ENCODE measurements around the gene TLX2. TPM values are rescaled to one million over a fixed set of nuclear protein-coding genes. Genes with fewer than 3 reads are reported as not detected.
"Not testable (repeated sequence)": the region's sequence is repeated elsewhere in the genome, so short reads cannot be mapped to it uniquely, and the experiment has no call there.

Gene TLX2
- total RNA-seq, 2 experiments from 2014 or later: 0.16 TPM; not detected in 1

DNA sequence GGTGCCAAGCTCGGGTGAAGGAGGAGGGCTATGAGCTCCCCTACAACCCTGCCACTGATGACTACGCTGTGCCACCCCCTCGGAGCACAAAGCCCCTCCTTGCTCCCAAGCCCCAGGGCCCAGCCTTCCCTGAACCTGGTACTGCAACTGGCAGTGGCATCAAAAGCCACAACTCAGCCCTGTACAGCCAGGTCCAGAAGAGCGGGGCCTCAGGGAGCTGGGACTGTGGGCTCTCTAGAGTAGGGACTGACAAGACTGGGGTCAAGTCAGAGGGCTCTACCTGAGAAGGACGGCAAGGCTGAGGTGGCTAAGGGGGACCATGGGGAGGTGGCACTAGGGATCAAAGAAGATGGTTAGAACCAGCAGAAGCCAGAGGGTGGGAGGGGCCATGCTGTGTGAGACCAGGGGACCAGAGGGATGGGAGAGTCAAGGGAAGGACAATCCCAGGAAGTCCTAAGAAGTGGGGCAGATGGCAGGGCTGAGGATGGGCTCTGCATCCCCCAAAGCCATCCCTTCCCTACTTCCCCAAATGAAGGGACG, 42.7 kb downstream of the TLX2 start:
- H3K27ac Mint-ChIP-seq: no peak overlapping the region
- H3K9me3 Mint-ChIP-seq: no peaks in the 10 kb centered on the region
- H3K27me3 Mint-ChIP-seq: peaks cover 20% of the 10 kb centered on the region
- H3K4me3 Mint-ChIP-seq: no peak overlapping the region
- ATAC-seq: no peak
- intact Hi-C loops (cut with micrococcal nuclease): no loop called here
- TF ChIP-seq, protein P1, sequence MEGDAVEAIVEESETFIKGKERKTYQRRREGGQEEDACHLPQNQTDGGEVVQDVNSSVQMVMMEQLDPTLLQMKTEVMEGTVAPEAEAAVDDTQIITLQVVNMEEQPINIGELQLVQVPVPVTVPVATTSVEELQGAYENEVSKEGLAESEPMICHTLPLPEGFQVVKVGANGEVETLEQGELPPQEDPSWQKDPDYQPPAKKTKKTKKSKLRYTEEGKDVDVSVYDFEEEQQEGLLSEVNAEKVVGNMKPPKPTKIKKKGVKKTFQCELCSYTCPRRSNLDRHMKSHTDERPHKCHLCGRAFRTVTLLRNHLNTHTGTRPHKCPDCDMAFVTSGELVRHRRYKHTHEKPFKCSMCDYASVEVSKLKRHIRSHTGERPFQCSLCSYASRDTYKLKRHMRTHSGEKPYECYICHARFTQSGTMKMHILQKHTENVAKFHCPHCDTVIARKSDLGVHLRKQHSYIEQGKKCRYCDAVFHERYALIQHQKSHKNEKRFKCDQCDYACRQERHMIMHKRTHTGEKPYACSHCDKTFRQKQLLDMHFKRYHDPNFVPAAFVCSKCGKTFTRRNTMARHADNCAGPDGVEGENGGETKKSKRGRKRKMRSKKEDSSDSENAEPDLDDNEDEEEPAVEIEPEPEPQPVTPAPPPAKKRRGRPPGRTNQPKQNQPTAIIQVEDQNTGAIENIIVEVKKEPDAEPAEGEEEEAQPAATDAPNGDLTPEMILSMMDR (IDR thresholded peaks at IDR 0.05): no peak
- ChIA-PET POLR2A (interaction anchor here (0.6 to 1.9 kb wide), 2 partner anchors 10 to 22 kb away, joined by 4 to 8 read pairs; no protein-coding TSS in a partner anchor), CTCF (interaction anchor here (0.7 to 2.6 kb wide), 3 partner anchors 14 to 74 kb away, joined by 3 to 11 read pairs (median 3); partner anchors contain the start of genes CCDC142 and TTC31)
- peaks cover 20% of the 10 kb centered on the region for H3K4me1 Mint-ChIP-seq (ENCODE audit: low read depth)
- DNase-seq: no peak
- H3K36me3 Mint-ChIP-seq (ENCODE audit: low read depth): peaks cover 7% of the 10 kb centered on the region

GRCh38 chr2:74558284-74559230, 44.3 kb downstream of the TLX2 start:
- DNase-seq (no peak), ATAC-seq (no peak)
- peaks cover 7% of the 10 kb centered on the region for H3K36me3 Mint-ChIP-seq (ENCODE audit: low read depth)
- H3K27ac Mint-ChIP-seq: no peak overlapping the region
- peaks cover 15% of the 10 kb centered on the region for H3K27me3 Mint-ChIP-seq
- TF ChIP-seq, protein P1 (IDR thresholded peaks at IDR 0.05): no peak
- ChIA-PET CTCF (interaction anchor here (0.7 to 2.6 kb wide), 3 partner anchors 19 to 28 kb away, joined by 3 to 11 read pairs (median 3); no protein-coding TSS in a partner anchor), POLR2A (interaction anchor here (1.2 to 1.9 kb wide), 2 partner anchors 8 to 19 kb away, joined by 4 to 8 read pairs; no protein-coding TSS in a partner anchor)
- H3K4me3 Mint-ChIP-seq: no peak overlapping the region
- intact Hi-C loops (cut with micrococcal nuclease): no loop called here
- no peaks in the 10 kb centered on the region for H3K9me3 Mint-ChIP-seq
- H3K4me1 Mint-ChIP-seq (ENCODE audit: low read depth): peaks cover 15% of the 10 kb centered on the region

GRCh38 chr2:74559912-74560311, 45.7 kb downstream of the TLX2 start:
- POLR2A ChIA-PET: interaction anchor here (0.9 kb wide), 1 partner anchor 9 kb away, joined by 3 read pairs; no protein-coding TSS in a partner anchor
- H3K27ac Mint-ChIP-seq: no peak overlapping the region
- intact Hi-C loops (cut with micrococcal nuclease): no loop called here
- H3K4me3 Mint-ChIP-seq: no peak overlapping the region
- TF ChIP-seq, protein P1 (IDR thresholded peaks at IDR 0.05): no peak
- peaks cover 23% of the 10 kb centered on the region for H3K27me3 Mint-ChIP-seq
- peaks cover 7% of the 10 kb centered on the region for H3K36me3 Mint-ChIP-seq (ENCODE audit: low read depth)
- CTCF ChIA-PET: no interaction called here
- DNase-seq (no peak), ATAC-seq (no peak)
- peaks cover 14% of the 10 kb centered on the region for H3K4me1 Mint-ChIP-seq (ENCODE audit: low read depth)
- H3K9me3 Mint-ChIP-seq: no peaks in the 10 kb centered on the region

- ATAC-seq (no peak), DNase-seq (no peak)
- Mint-ChIP-seq H3K27me3 (peaks cover 23% of the 10 kb centered on the region), H3K36me3 (ENCODE audit: low read depth) (peaks cover 7% of the 10 kb centered on the region), H3K27ac (no peak overlapping the region), H3K4me1 (ENCODE audit: low read depth) (peaks cover 13% of the 10 kb centered on the region), H3K4me3 (no peak overlapping the region), H3K9me3 (no peaks in the 10 kb centered on the region)
- intact Hi-C loops (cut with micrococcal nuclease): no loop called here
- POLR2A ChIA-PET: interaction anchor here (0.9 kb wide), 1 partner anchor 9 kb away, joined by 3 read pairs; no protein-coding TSS in a partner anchor
- TF ChIP-seq, protein P1 (IDR thresholded peaks at IDR 0.05): no peak
- CTCF ChIA-PET: no interaction called here
These were observed 46.3 kb downstream of the TLX2 start for GRCh38 chr2:74560591-74560990.

GRCh38 chr2:74561022-74561421, 46.8 kb downstream of the TLX2 start:
- not testable (repeated sequence) for H3K9me3 Mint-ChIP-seq

More at GRCh38 chr2:74561022-74561421, 46.8 kb downstream of the TLX2 start:
- ATAC-seq: peak; percentile 24
- peaks cover 24% of the 10 kb centered on the region for H3K27me3 Mint-ChIP-seq
- H3K27ac Mint-ChIP-seq; CTCF ChIA-PET; DNase-seq; H3K4me3 Mint-ChIP-seq; POLR2A ChIA-PET; intact Hi-C loops (cut with micrococcal nuclease); H3K36me3 Mint-ChIP-seq (ENCODE audit: low read depth): not testable (repeated sequence)
- H3K4me1 Mint-ChIP-seq (ENCODE audit: low read depth): peaks cover 13% of the 10 kb centered on the region

All from activated CD8-positive, alpha-beta T cell treated with anti-CD3 and anti-CD28 coated beads for 36 hours (primary cell).